ENCODE data around the gene HTT.

GRCh38 chr4:3176367-3177229 lies 102.1 kb downstream of the HTT start:
- TF ChIP-seq ZNF576 (CRISPR knock-in tag; IDR thresholded peaks at IDR 0.05) (no peak), FOXP1 (IDR thresholded peaks at IDR 0.05) (no peak), FOXP1 (CRISPR knock-in tag; IDR thresholded peaks at IDR 0.05) (no peak), SP5 (CRISPR knock-in tag; IDR thresholded peaks at IDR 0.05; ENCODE audit: borderline replicate concordance, low read depth) (no peak), POLR2A (IDR thresholded peaks at IDR 0.05; ENCODE audit: insufficient read depth in 1 of 2, low read depth in 2 of 2, low read length in 2 of 2) (no peak)
- TF ChIP-seq, protein P1, sequence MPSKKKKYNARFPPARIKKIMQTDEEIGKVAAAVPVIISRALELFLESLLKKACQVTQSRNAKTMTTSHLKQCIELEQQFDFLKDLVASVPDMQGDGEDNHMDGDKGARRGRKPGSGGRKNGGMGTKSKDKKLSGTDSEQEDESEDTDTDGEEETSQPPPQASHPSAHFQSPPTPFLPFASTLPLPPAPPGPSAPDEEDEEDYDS (CRISPR knock-in tag; IDR thresholded peaks at IDR 0.05) = no peak
- TF ChIP-seq, protein P2, sequence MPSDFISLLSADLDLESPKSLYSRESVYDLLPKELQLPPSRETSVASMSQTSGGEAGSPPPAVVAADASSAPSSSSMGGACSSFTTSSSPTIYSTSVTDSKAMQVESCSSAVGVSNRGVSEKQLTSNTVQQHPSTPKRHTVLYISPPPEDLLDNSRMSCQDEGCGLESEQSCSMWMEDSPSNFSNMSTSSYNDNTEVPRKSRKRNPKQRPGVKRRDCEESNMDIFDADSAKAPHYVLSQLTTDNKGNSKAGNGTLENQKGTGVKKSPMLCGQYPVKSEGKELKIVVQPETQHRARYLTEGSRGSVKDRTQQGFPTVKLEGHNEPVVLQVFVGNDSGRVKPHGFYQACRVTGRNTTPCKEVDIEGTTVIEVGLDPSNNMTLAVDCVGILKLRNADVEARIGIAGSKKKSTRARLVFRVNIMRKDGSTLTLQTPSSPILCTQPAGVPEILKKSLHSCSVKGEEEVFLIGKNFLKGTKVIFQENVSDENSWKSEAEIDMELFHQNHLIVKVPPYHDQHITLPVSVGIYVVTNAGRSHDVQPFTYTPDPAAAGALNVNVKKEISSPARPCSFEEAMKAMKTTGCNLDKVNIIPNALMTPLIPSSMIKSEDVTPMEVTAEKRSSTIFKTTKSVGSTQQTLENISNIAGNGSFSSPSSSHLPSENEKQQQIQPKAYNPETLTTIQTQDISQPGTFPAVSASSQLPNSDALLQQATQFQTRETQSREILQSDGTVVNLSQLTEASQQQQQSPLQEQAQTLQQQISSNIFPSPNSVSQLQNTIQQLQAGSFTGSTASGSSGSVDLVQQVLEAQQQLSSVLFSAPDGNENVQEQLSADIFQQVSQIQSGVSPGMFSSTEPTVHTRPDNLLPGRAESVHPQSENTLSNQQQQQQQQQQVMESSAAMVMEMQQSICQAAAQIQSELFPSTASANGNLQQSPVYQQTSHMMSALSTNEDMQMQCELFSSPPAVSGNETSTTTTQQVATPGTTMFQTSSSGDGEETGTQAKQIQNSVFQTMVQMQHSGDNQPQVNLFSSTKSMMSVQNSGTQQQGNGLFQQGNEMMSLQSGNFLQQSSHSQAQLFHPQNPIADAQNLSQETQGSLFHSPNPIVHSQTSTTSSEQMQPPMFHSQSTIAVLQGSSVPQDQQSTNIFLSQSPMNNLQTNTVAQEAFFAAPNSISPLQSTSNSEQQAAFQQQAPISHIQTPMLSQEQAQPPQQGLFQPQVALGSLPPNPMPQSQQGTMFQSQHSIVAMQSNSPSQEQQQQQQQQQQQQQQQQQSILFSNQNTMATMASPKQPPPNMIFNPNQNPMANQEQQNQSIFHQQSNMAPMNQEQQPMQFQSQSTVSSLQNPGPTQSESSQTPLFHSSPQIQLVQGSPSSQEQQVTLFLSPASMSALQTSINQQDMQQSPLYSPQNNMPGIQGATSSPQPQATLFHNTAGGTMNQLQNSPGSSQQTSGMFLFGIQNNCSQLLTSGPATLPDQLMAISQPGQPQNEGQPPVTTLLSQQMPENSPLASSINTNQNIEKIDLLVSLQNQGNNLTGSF (CRISPR knock-in tag; IDR thresholded peaks at IDR 0.05) = no peak
- TF ChIP-seq, protein P3, sequence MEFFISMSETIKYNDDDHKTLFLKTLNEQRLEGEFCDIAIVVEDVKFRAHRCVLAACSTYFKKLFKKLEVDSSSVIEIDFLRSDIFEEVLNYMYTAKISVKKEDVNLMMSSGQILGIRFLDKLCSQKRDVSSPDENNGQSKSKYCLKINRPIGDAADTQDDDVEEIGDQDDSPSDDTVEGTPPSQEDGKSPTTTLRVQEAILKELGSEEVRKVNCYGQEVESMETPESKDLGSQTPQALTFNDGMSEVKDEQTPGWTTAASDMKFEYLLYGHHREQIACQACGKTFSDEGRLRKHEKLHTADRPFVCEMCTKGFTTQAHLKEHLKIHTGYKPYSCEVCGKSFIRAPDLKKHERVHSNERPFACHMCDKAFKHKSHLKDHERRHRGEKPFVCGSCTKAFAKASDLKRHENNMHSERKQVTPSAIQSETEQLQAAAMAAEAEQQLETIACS (CRISPR knock-in tag; IDR thresholded peaks at IDR 0.05) = no peak

All from HepG2 (cell line).